ENCODE results near the gene CD70. TPM values are rescaled to one million over a fixed set of nuclear protein-coding genes. Genes with fewer than 3 reads are reported as not detected.
"Not testable (repeated sequence)": the region's sequence is repeated elsewhere in the genome, so short reads cannot be mapped to it uniquely, and the experiment has no call there.

Gene CD70
- total RNA-seq, 1 donor from 2014 or later, result 21.4 TPM

DNA sequence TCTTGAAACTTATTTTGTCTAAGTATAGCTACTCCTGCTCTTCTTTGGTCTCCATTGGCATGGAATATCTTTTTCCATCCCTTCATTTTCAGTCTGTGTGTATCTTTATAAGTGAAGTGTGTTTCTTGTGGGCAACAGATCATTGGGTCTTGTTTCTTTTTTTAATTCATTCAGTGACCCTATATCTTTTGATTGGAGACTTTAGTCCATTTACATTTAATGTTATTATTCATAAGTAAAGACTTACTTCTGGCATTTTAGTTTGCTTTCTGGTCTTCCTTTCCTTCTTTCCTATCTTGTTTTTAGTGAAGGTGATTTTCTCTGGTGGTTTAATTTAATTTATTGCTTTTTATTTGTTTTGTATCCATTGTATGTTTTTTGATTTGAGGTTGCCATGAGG is 19.8 kb downstream of the CD70 start:
- Histone ChIP-seq H3K36me3 (ENCODE audit: control insufficient read depth, insufficient read depth, low read length) (no peaks in the 10 kb centered on the region), H3K4me3 (ENCODE audit: low read depth, low read length) (no peak overlapping the region), H3K27me3 (ENCODE audit: control insufficient read depth, insufficient read depth, low read length) (no peaks in the 10 kb centered on the region)
- TF ChIP-seq CTCF (IDR thresholded peaks at IDR 0.05; ENCODE audit: insufficient read depth, low read length, poor library complexity, severe bottlenecking), result no peak
- no peak for DNase-seq (ENCODE audit: low read depth)

DNA sequence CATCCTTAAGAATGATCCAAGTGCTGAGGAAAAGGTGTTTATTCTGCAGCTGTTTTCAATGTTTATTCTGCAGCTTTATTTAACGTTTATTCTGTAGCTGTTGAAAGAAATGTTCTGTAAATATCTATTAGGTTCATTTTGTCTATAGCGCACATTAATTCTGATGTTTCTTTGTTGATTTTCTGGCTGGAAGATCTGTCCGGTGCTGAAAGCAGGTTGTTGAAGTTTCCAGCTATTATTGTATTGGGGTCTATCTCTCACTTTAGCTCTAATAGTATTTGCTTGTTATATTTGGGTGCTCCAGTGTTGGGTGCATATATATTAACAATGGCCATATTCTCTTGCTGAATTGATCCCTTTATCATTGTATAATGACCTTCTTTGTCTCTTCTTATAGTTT is 20.2 kb downstream of the CD70 start:
- Histone ChIP-seq H3K4me3 (ENCODE audit: low read depth, low read length) (no peak overlapping the region), H3K27me3 (ENCODE audit: control insufficient read depth, insufficient read depth, low read length) (no peaks in the 10 kb centered on the region), H3K36me3 (ENCODE audit: control insufficient read depth, insufficient read depth, low read length) (no peaks in the 10 kb centered on the region)
- no peak for DNase-seq (ENCODE audit: low read depth)
- no peak for TF ChIP-seq CTCF (IDR thresholded peaks at IDR 0.05; ENCODE audit: insufficient read depth, low read length, poor library complexity, severe bottlenecking)

- Histone ChIP-seq H3K36me3 (ENCODE audit: control insufficient read depth, insufficient read depth, low read length) (no peaks in the 10 kb centered on the region), H3K4me3 (ENCODE audit: low read depth, low read length) (no peak overlapping the region), H3K27me3 (ENCODE audit: control insufficient read depth, insufficient read depth, low read length) (no peaks in the 10 kb centered on the region)
- no peak for DNase-seq (ENCODE audit: low read depth)
- no peak for TF ChIP-seq CTCF (IDR thresholded peaks at IDR 0.05; ENCODE audit: insufficient read depth, low read length, poor library complexity, severe bottlenecking)
These were observed 22.1 kb downstream of the CD70 start for GRCh38 chr19:6568816-6569215.

DNA sequence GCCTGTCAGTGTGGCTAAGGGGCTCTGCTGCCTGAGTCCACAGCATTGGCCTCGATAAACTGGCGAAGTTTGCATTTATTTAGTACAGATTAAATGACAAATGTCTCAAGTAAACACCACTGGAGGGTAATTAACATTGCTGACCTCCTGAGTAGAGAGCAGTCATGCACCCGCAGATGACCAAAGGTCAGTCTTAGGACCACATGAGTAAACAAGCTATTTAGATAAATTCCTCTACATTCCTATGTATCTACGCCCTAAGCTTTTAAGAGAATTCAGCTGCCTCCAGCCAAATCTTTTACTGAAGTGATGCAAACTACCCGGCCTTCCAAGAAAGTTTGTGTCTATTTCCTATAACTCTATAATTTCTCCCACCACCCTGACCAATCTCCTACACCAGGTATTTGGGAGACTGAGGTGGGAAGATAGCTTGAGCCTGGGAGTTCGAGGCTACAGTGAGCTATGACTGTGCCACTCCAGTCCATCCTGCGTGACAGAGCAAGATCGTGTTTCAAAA is 22.9 kb downstream of the CD70 start:
- Histone ChIP-seq H3K27me3 (ENCODE audit: control insufficient read depth, insufficient read depth, low read length) (peaks cover 2% of the 10 kb centered on the region), H3K4me3 (ENCODE audit: low read depth, low read length) (no peak overlapping the region), H3K36me3 (ENCODE audit: control insufficient read depth, insufficient read depth, low read length) (no peaks in the 10 kb centered on the region)
- TF ChIP-seq CTCF (IDR thresholded peaks at IDR 0.05; ENCODE audit: insufficient read depth, low read length, poor library complexity, severe bottlenecking), result no peak
- no peak for DNase-seq (ENCODE audit: low read depth)

GRCh38 chr19:6566727-6567126 is 24.2 kb downstream of the CD70 start:
- not testable (repeated sequence) for DNase-seq (ENCODE audit: low read depth); H3K27me3 ChIP-seq (ENCODE audit: control insufficient read depth, insufficient read depth, low read length); H3K4me3 ChIP-seq (ENCODE audit: low read depth, low read length); H3K36me3 ChIP-seq (ENCODE audit: control insufficient read depth, insufficient read depth, low read length)

DNA sequence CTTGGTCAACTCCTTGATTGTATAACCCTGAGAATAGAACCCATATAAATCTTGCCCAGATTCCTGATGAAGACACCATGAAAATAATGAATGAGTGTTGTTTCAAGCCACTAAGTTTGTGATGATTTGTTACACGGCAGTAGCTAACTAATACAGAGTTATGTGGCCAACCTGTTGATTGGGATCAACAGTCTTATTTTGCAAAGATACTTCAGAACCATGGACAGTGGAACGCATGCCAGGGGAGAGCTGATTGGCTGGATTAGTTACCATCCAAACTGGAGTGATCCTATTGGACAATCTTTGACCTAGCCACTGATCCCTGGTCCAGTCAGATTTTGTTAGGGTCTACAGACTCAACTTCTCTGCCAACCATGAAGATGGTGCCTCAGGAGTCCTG is 26.6 kb downstream of the CD70 start:
- TF ChIP-seq CTCF (IDR thresholded peaks at IDR 0.05; ENCODE audit: insufficient read depth, low read length, poor library complexity, severe bottlenecking), result no peak

DNA sequence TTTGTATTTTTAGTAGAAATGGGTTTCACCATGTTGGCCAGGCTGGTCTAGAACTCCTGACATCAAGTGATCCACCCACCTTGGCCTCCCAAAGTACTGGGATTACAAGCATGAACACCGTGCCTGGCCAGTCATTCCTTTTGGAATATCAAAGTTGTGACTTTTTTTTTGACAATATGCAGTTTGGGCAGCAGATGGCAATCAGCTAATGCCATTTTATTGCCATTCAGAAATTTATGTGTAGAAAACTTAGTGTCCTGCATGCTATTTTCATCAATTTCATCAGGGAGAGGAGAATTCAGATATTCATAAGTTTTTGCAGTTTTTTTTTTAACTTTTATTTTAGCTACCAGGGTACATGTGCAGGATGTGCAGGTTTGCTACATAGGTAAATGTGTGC is 28.5 kb downstream of the CD70 start:
- H3K36me3 ChIP-seq (ENCODE audit: control insufficient read depth, insufficient read depth, low read length); H3K4me3 ChIP-seq (ENCODE audit: low read depth, low read length); H3K27me3 ChIP-seq (ENCODE audit: control insufficient read depth, insufficient read depth, low read length); DNase-seq (ENCODE audit: low read depth): not testable (repeated sequence)

More for the DNA sequence above, 26.6 kb downstream of the CD70 start:
- no peak for DNase-seq (ENCODE audit: low read depth)
- Histone ChIP-seq H3K36me3 (ENCODE audit: control insufficient read depth, insufficient read depth, low read length) (no peaks in the 10 kb centered on the region), H3K4me3 (ENCODE audit: low read depth, low read length) (no peak overlapping the region), H3K27me3 (ENCODE audit: control insufficient read depth, insufficient read depth, low read length) (peaks cover 2% of the 10 kb centered on the region)

Data from kidney epithelial cell (primary cell).